Endothelial cell of umbilical vein (primary cell): ENCODE results near the gene TOPORS. TPM values are rescaled to one million over a fixed set of nuclear protein-coding genes. Genes with fewer than 3 reads are reported as not detected.
A peak's percentile ranks its signal among the peaks of the same experiment; 100 is the strongest.

ENCODE experiments used
- BruUV-seq: library from RNA; stranded (reverse); fragments of 400-500 nt; replicated peaks from 2 replicates; lab custom pipeline; 2021; lab: Mats Ljungman, UMichigan
- CTCF ChIA-PET: fragments of 300-600, 350-600 bp; sonication (Branson Sonifier 250); formaldehyde crosslinking; loops from one replicate; lab custom pipeline; 2021; ENCODE audit warnings: antibody characterized with exemption, inconsistent platforms; lab: Charles Lee
- POLR2A ChIA-PET: fragments of 300-600, 350-600 bp; sonication (Branson Sonifier 250); formaldehyde crosslinking; loops from one replicate; lab custom pipeline; 2021; ENCODE audit warnings: antibody characterized with exemption, inconsistent platforms; lab: Charles Lee
- DNase-seq: peaks from one replicate; pipeline ENCODE4 v3.0.0-alpha.2; 2011; ENCODE audit warnings: low read depth, low spot score
- FAIRE-seq: peaks from 2 replicates; lab custom pipeline; 2011; peaks lifted over from hg19 to GRCh38; lab: Jason Lieb, UNC
- H2AFZ ChIP-seq: 2 replicates; pipeline ENCODE4 v1.6.0; 2012; ENCODE audit warnings: low read depth, low read length, control low read depth, inconsistent platforms
- H3K27ac ChIP-seq: 2 replicates; pipeline ENCODE4 v1.5.1; 2011; ENCODE audit warnings: low read depth, mild to moderate bottlenecking, control low read depth, low read length, moderate library complexity; ENCODE audit not compliant: insufficient read depth
- H3K27me3 ChIP-seq, 2 experiments: 2 replicates each; pipeline versions ENCODE4 v1.6.0 to v1.6.1; 2011; ENCODE audit warnings: low read length in 2 of 2, mixed read lengths in 1 of 2; ENCODE audit not compliant: control insufficient read depth in 2 of 2, insufficient read depth in 2 of 2
- H3K36me3 ChIP-seq, 2 experiments: 2 replicates in 1 of 2; 3 replicates in 1 of 2; pipeline ENCODE4 v1.5.1; 2011; ENCODE audit warnings: low read length in 2 of 2, mild to moderate bottlenecking in 1 of 2, moderate library complexity in 1 of 2; ENCODE audit not compliant: control insufficient read depth in 2 of 2, insufficient read depth in 2 of 2; ENCODE audit errors: extremely low read depth in 1 of 2
- H3K4me1 ChIP-seq: 3 replicates; pipeline ENCODE4 v1.5.1; 2011; ENCODE audit warnings: mild to moderate bottlenecking, low read length; ENCODE audit not compliant: control insufficient read depth, insufficient read depth; ENCODE audit errors: extremely low read depth
- H3K4me2 ChIP-seq: 2 replicates; pipeline ENCODE4 v1.6.1; 2011; ENCODE audit warnings: low read length, control low read depth, mixed read lengths; ENCODE audit not compliant: insufficient read depth
- H3K4me3 ChIP-seq, 3 experiments: fragments of 200-600 bp in 1 of 3; sonication (generic), shearing (Covaris generic) in 1 of 3; replicated peaks in 1 of 3; 2 replicates each; pipeline ENCODE4 v1.5.1; 2011 to 2016; ENCODE audit warnings: control low read depth in 3 of 3, low read length in 3 of 3, mild to moderate bottlenecking in 2 of 3, inconsistent platforms in 1 of 3, low read depth in 1 of 3, moderate library complexity in 1 of 3; ENCODE audit not compliant: insufficient read depth in 1 of 3
- H3K79me2 ChIP-seq: 2 replicates; pipeline ENCODE4 v1.6.0; 2012; ENCODE audit warnings: low read length, inconsistent platforms; ENCODE audit not compliant: control insufficient read depth, insufficient read depth
- H3K9ac ChIP-seq: replicated peaks from 2 replicates; pipeline ENCODE3; 2011; ENCODE audit warnings: low read length, control low read depth; ENCODE audit not compliant: insufficient read depth; ENCODE audit errors: extremely low read depth
- H3K9me1 ChIP-seq: replicated peaks from 3 replicates; pipeline ENCODE4 v1.6.0; 2011; ENCODE audit warnings: mild to moderate bottlenecking, low read length; ENCODE audit not compliant: control insufficient read depth, insufficient read depth; ENCODE audit errors: extremely low read depth
- H3K9me3 ChIP-seq: replicated peaks from 2 replicates; pipeline ENCODE4 v1.5.1; 2012; ENCODE audit warnings: low read length, inconsistent platforms; ENCODE audit not compliant: control insufficient read depth, insufficient read depth
- H4K20me1 ChIP-seq: replicated peaks from 2 replicates; pipeline ENCODE3; 2011; ENCODE audit warnings: mild to moderate bottlenecking, low read length; ENCODE audit not compliant: control insufficient read depth, insufficient read depth; ENCODE audit errors: extremely low read depth
- POLR2A ChIP-seq: IDR thresholded peaks from 2 replicates; pipeline ENCODE4 v1.6.1; 2012; ENCODE audit warnings: low read depth, mild to moderate bottlenecking, control low read depth, low read length
- POLR2AphosphoS5 ChIP-seq: IDR thresholded peaks from 2 replicates; pipeline ENCODE4 v1.6.1; 2012; ENCODE audit warnings: low read depth, mild to moderate bottlenecking, control low read depth, low read length, moderate library complexity; ENCODE audit not compliant: insufficient read depth
- dilution Hi-C: fragments of 300-500 bp; cut with MboI; formaldehyde crosslinking; loops from one replicate; pipeline ENCODE4 v1.15.0; 2019; ENCODE audit warnings: low sequenced_read_pairs; ENCODE audit not compliant: extremely low pct_ligation_motif_present
- intact Hi-C: fragments of 100-400 bp; cut with micrococcal nuclease; formaldehyde crosslinking; loops from one replicate; pipeline ENCODE4 v1.10.0; 2022
- polyA plus RNA-seq, 4 experiments: library from polyadenylated mRNA; depleted of rRNA in 3 of 4; stranded (reverse) in 3 of 4; unstranded in 1 of 4; fragments of >200 nt; gene quantifications; 2 replicates each; pipeline versions ENCODE4 v1.2.1 to v1.2.3, GENCODE V29; 2011 to 2012; ENCODE audit warnings: missing spikeins in 1 of 4
- total RNA-seq: library from RNA; stranded (reverse); gene quantifications from 2 replicates; pipeline ENCODE4 v1.2.3, GENCODE V29; 2021
- TF ChIP-seq, protein P1 (sequence below): IDR thresholded peaks from 2 replicates; pipeline ENCODE4 v1.6.1; 2011; ENCODE audit not compliant: insufficient read depth, insufficient read length
- TF ChIP-seq, protein P2 (sequence below), 2 donors: IDR thresholded peaks; 1 replicate in 1 of 2; 2 replicates in 1 of 2; pipeline ENCODE4 v1.5.1; 2011; ENCODE audit warnings: low read length in 2 of 2, mild to moderate bottlenecking in 2 of 2, moderate library complexity in 2 of 2, control low read depth in 1 of 2, inconsistent platforms in 1 of 2, low read depth in 1 of 2; ENCODE audit not compliant: insufficient read depth in 1 of 2; ENCODE audit errors: extremely low read depth in 1 of 2

The TOPORS gene
- total and polyA plus RNA-seq, 2 donors (not counting 3 experiments of a cell fraction or from before 2014, with no cell fraction given): 6.1 to 16.2 TPM

DNA sequence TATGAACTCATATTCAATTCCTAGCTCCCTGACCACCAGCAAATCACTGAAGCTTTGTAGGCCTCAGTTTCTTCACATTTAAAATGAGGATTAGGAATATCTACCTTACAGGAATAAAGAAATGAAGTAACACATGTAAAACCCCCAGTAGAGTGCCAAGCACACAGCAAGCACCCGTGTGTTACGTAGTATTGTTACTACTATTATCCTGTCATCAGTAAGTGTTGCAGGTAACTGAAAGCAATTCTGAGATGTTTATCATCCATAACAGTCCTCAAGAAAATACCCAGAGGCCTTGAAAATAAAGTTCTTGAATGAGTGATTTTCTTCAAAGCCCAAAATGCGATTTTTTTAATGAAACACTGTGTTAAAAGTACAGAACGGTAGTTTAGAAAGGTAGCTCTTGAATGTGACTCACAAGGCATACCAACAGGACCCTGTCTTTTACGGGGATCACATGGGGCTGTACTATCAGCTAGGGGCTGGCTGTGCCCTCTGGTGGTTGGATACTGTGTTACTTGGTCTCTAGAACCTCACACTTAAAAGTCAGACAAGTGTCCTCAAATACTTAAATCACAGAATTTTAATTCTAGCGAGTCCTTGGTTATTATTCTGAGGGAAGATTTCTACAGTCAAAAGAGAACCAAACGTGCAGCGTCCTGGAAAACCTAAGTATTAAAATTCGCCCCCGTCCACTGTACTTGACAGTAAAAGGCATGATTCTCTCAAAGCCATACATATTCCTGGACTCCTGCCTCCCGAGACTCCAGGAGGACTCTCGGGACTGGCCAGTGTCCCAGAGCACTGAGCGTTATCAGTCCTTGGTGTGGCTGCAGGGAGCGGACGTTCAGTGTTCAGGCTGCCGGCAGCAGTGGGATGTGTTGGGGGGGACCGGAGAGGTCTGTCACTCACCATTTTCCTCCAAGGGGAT is 19.8 kb upstream of the TOPORS start:
- dilution Hi-C loops (loop anchor here (25.0 kb wide), 1 partner anchor 185 kb away; the partner anchor contains the start of gene ACO1), intact Hi-C loops (loop anchor here (1.0 kb wide), 4 partner anchors 20 to 193 kb away; partner anchors contain the start of genes RIGI, SMIM27 and TOPORS)
- peaks cover 0 to 4% of the 10 kb centered on the region in 2 experiments for H3K27me3 ChIP-seq
- peaks cover 30% of the 10 kb centered on the region for H3K79me2 ChIP-seq
- H3K9me3 ChIP-seq: no peaks in the 10 kb centered on the region
- peak overlapping the region; percentile 19 for H3K27ac ChIP-seq
- peak; percentile 87 for FAIRE-seq
- peaks cover 18% of the 10 kb centered on the region for H3K4me1 ChIP-seq
- peak overlapping the region; percentile 78 to 89 (median 88) for H3K4me3 ChIP-seq
- peak overlapping the region; percentile 82 for H2AFZ ChIP-seq
- TF ChIP-seq, protein P1, sequence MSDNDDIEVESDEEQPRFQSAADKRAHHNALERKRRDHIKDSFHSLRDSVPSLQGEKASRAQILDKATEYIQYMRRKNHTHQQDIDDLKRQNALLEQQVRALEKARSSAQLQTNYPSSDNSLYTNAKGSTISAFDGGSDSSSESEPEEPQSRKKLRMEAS: peak; percentile 9
- TF ChIP-seq POLR2A: no peak
- no peak for TF ChIP-seq POLR2AphosphoS5
- TF ChIP-seq, protein P2, sequence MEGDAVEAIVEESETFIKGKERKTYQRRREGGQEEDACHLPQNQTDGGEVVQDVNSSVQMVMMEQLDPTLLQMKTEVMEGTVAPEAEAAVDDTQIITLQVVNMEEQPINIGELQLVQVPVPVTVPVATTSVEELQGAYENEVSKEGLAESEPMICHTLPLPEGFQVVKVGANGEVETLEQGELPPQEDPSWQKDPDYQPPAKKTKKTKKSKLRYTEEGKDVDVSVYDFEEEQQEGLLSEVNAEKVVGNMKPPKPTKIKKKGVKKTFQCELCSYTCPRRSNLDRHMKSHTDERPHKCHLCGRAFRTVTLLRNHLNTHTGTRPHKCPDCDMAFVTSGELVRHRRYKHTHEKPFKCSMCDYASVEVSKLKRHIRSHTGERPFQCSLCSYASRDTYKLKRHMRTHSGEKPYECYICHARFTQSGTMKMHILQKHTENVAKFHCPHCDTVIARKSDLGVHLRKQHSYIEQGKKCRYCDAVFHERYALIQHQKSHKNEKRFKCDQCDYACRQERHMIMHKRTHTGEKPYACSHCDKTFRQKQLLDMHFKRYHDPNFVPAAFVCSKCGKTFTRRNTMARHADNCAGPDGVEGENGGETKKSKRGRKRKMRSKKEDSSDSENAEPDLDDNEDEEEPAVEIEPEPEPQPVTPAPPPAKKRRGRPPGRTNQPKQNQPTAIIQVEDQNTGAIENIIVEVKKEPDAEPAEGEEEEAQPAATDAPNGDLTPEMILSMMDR (IDR thresholded peaks at IDR 0.05; ENCODE audit: extremely low read depth in 1 of 2, insufficient read depth in 1 of 2, low read depth in 1 of 2, low read length in 2 of 2): peak; percentile 74 to 80
- POLR2A ChIA-PET: no interaction called here
- no peaks in the 10 kb centered on the region for H3K36me3 ChIP-seq
- peak; percentile 88 for DNase-seq
- H3K9me1 ChIP-seq: no peaks in the 10 kb centered on the region
- CTCF ChIA-PET: interaction anchor here (0.6 to 20.3 kb wide), 25 partner anchors 9 to 398 kb away, joined by 3 to 1384 read pairs (median 4); partner anchors contain the start of genes ACO1, RIGI, SMIM27 and TOPORS
- no peaks in the 10 kb centered on the region for H4K20me1 ChIP-seq
- peak overlapping the region; percentile 86 for H3K4me2 ChIP-seq
- H3K9ac ChIP-seq: peak overlapping the region; percentile 76
- BruUV-seq: TSS peak; percentile 66
